HG03135 (cell line): ENCODE results near the gene PAPLN.

ENCODE experiments used
- ATAC-seq: cut with Tn5 transposase; IDR thresholded peaks from one replicate; pipeline ENCODE4 v1.9.1; 2021; ENCODE audit warnings: mild to moderate bottlenecking, moderate library complexity; ENCODE audit not compliant: unreplicated experiment

PAPLN gene

DNA sequence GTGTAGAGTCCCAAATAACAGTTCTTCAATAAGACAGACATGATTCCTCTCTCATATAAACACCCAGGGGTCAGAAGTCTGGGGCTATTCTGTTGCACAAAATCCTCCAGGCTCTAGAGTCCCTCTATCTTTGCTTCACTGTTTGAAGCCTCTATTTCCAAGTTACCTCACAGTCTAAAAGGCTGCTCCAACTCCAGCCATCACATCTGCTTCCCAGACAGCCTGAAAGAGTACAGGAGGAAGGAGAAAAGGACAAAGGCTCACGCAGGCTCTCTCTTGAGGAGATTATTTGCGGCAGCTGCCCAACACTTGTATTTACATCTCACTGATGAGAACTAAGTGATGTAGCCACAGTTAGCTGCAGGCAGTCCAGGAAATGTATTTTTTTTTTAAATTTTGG, 6.4 kb downstream of the PAPLN start:
- no peak for ATAC-seq

DNA sequence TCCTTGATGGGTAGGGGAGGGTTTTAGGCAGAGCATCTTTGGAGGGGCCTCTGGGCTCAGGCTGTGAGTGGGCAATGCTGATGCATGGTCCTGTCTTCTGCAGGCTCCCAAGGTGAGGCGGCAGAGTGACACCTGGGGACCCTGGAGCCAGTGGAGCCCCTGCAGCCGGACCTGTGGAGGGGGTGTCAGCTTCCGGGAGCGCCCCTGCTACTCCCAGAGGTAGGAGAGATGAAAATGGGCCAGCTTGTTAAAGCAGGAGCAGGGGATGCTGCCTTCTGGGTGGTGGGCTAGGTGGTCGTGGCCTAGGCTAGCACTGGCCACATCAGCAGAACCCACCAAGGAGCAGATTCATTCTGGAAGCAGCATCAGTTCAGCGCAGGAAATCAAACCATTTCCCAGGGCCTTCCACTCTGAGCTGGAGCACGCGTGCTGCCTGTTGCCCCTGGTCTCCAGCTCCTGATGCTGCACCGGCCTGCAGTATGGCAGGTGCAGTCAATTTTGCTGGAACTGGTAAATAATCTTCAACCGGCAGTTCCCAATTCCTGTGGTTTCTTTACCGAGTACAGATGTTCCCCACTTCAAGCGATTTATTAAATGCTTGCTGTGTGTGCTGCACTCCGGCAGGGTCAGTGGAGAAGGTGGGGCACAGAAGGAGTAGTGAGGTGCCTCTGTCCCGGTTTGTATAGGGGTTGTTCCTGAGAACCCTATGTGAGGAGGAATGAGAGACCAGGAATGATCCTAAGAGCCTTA, 7.4 kb downstream of the PAPLN start:
- no peak for ATAC-seq

DNA sequence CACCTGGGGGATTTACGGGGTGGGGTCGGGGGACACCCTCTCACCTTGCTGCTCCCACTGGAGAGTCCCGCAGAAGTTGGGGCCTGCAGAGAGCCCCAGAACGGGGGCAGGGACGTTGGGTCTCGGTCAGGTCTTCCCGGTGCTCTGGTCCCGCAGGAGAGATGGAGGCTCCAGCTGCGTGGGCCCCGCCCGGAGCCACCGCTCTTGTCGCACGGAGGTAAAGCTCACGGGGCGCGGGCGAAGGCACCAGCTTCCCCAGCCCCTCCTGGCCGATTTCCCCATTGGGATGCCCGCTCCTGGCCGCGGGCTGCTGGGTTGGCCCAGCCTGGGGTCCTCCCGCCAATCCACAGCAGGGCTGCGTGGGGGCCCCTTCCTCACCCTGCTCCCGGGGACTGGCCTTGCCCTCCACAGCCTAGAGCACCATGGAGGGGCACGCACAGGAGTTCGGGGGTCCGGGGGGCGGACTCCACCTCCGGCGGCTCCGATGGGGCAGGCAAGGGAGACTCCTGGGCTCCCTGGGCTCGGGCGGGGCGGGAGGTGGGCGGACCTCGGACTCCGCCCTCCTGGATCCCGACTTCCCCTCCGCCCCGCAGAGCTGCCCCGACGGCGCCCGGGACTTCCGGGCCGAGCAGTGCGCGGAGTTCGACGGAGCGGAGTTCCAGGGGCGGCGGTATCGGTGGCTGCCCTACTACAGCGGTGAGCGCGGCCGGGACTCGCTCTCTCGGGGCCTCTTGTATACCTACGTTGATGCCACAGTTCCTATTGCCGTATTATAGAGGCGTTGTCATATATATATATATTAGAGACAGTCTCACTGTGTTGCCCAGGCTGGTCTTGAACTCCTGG, 8.4 kb downstream of the PAPLN start:
- ATAC-seq, result no peak

DNA sequence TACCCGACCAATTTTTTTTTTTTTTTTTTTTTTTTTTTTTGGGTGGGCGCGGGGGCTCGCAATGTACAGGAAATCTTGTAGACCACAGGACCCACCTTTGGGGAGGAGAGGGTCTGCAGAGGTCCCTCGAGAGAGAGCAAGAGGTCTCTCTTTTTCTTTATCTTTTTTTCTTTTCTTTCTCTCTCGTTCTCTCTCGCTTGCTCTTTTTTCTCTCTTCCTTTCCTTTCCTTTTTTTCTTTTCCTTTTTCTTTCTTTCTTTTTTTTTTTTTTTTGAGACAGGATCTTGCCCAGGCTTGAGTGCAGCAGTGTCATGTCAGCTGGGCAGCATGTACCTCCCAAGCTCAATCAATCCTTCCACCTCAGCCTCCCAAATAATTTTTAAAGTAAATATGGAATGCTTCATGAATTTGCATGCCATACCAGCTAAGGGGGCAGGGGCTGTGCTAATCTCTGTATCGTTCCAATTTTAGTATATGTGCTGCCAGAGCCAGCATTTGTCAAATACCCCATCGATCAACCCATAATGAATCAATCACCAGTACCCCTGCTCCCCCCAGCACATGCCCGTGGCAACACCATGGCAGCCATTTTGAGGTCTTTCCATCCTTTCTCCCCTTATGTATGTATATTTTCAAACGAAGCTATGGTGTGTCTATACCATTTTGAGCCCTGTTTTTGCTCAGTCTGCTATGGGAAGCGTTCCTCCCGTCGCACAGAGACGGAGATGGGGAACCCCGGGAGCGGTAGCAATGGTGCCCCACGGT, 9.3 kb downstream of the PAPLN start:
- no peak for ATAC-seq

DNA sequence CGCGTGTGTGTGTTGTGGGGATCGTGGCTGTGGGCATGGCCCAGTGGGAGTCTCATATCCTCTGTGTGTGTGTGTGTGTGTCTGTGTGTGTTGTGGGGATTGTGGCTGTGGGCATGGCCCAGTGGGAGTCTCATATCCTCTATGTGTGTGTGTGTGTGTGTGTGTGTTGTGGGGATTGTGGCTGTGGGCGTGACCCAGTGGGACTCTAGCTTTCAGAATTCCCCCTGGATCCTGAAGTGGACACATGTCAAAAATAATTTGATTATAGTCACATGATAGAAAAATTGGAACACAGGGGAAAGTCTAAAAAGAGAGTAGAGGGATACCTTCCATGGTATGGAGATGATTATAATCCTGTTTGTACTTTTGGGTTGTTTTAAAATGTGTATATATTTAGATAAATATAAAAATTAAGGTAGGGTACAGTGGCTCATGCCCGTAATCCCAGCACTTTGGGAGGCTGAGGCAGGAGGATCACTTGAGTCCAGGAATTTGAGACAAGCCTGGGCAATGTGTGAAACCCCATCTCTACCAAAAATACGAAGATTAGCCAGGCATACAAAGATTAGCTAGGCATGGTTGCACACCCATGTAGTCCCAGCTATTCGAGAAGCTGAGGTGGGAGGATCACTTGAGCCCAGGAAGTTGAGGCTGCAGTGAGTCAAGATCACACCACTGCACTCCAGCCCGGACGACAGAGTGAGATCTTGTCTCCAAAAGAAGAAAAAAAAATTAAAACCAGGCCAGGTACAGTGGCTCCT, 11.0 kb downstream of the PAPLN start:
- no peak for ATAC-seq

DNA sequence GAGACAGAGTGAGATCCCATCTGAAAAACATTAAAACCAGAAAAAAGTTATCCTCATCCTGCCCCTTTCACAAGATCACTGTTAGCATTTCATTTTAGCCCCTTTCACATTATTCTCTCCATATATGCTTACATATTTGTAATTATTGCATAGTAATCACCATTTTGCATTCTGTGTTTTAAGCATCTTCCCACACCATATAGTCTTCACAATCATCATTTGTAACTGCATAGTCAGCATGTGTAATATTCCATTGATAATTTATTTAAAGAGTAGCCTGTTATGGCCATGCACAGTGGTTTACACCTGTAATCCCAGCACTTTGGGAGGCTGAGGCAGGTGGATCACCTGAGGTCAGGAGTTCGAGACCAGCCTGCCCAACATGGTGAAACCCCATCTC, 11.8 kb downstream of the PAPLN start:
- no peak for ATAC-seq

DNA sequence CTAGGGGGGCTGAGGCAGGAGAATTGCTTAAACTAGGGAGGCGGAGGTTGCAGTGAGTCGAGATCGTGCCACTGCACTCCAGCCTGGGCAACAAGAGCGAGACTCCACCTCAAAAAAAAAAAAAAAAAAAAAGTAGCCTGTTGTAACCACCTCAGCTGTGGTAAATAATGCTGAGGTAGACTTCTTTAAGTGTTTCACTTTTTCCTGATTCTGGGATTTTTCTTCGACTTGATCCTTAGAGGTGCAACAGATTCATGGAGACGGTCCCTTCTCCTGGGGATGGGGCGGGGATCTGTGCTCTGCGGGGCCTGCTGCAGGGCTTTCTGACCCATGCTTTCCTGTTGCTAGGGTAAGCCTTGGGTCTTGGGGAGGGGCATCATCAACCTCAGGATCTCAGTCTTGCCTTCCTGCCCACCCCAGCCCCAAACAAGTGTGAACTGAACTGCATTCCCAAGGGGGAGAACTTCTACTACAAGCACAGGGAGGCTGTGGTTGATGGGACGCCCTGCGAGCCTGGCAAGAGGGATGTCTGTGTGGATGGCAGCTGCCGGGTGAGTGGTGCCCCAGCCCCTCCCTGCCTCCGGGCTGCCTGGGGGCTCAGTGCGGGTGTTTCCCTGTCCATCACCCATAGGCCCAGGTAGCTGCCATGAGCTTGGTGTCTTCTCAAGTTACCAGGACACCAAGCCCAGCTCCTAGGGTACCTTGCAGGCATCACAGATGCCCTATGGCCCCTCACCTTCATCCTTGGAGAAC, 12.4 kb downstream of the PAPLN start:
- no peak for ATAC-seq

DNA sequence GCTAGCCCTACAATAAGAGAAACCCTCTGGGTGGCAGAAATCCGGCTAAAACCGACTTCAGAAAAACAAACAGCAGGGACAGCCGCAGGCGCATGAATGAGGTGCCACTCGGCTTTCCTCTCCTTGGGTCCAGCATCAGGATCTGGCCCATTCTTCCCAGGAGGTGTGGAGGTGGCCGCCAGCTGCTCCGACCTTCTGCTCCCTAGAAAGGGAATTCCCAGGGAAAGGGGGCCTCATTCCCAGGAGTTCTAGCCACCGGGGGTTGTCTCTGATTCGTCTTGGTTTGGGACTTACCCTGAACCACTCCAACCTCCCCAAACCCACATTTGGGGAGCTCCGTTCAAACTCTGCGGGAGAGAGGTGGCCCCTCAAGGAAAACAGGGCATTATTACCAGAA, 13.0 kb downstream of the PAPLN start:
- no peak for ATAC-seq

DNA sequence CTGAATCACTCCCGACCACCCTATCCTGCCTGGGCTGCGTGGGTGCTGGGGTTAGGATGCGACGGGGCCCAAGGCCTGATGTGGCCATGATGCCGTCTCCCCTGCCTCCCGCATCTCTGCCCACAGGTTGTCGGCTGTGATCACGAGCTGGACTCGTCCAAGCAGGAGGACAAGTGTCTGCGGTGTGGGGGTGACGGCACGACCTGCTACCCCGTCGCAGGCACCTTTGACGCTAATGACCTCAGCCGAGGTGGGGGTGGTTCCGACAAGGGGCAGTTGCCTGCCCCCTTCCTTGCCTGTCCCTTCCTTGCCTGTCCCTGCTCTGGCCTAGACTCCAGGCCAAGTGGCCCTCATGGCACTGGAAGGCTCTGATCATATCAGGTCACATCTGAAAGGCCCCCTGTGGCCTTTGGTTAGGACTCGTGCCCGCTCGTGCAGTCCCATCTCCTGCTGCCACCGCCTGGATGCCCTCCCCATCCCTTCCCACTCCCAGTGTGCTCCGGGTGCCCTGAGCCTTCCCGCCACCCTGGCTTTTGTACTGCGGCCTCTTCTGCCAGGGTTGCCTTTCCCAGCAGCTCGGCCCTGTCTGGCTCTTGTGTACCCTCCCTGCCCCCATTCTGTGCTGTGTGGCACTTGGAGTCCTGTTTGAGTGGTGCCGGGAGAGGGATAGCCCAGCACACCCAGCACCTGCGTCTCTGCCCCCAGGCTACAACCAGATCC, 13.6 kb downstream of the PAPLN start:
- ATAC-seq, result no peak

DNA sequence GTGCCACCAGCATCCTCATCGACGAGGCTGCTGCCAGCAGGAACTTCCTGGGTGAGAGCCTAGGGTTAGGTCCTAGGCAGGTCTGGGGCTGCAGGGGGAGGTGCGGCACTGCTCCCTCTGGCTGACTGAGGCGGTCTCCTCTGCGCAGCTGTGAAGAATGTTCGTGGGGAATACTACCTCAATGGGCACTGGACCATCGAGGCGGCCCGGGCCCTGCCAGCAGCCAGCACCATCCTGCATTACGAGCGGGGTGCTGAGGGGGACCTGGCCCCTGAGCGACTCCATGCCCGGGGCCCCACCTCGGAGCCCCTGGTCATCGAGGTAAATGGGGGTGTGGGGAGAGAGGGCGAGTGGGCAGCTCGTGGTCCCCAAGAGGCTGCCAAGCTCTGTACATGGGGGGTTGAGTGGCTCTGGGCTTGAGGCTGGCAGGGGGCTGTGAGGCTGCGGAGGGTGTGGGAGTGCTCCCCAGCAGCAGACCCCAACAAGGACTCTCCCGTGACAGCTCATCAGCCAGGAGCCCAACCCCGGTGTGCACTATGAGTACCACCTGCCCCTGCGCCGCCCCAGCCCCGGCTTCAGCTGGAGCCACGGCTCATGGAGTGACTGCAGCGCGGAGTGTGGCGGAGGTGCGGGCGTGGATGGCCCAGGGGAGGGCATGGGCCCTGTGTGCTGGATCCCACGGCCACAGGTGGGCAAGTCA, 14.4 kb downstream of the PAPLN start:
- ATAC-seq, result no peak

DNA sequence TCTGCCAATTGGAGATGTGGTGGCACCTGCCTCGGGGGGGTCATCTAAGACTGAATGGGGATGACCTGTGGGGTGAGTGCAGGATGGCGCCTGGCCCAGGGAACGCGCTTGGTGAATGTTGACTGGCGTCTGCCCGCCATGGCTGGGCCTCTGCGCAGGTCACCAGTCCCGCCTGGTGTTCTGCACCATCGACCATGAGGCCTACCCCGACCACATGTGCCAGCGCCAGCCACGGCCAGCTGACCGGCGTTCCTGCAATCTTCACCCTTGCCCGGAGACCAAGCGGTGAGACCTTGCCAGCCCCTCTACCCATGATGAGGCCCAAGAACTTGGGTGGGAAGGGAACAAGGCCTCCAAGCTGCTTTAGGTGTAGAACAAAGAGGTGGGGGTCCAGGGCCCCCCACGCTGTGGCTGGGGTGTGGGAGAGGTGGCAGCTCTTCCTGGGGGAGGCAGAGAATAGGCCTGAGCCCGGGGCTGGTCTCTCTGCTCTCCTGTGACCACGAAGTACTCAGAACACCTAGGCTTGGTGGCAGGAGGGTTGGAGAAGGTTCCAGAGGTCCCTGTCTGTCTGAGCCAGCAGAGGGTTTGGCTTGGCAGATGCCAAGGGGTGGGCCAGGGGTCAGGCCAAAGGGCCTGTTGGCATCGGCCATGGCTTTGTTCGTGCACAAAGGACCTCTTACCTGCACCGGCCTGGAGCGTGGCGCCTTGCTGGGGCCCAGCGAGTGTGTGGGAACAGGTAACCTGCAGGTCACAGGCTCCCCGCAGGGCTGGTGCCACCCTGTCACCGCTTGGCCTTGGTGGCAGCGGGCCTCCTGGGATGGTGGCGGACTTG, 15.4 kb downstream of the PAPLN start:
- no peak for ATAC-seq

DNA sequence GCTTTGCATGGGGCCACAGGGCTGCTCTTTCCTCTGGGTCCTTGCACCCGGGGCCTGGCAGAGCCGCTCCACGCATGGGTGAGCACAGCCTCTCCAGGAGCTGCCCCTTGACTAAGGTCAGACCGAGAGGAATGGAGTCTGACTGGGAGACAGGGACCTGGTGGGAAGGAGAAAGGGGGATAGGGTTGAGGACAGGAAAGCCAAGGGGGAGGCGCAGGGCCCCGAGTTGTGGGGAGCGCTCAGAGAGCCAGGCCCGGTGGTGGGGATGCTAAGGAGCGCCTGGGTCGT, 16.0 kb downstream of the PAPLN start:
- ATAC-seq, result no peak

DNA sequence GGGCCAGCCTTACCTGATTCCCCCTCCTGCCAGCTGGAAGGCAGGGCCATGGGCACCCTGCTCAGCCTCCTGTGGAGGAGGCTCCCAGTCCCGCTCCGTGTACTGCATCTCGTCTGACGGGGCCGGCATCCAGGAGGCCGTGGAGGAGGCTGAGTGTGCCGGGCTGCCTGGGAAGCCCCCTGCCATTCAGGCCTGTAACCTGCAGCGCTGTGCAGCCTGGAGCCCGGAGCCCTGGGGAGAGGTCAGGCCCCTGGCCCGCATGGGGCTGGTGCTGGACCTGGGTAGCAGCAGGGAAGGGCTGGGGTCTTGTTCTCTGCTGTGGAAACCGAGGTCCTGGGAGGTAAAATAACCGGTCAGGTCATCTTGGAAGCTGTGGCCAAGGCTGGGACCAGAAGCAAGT, 16.4 kb downstream of the PAPLN start:
- ATAC-seq, result no peak

DNA sequence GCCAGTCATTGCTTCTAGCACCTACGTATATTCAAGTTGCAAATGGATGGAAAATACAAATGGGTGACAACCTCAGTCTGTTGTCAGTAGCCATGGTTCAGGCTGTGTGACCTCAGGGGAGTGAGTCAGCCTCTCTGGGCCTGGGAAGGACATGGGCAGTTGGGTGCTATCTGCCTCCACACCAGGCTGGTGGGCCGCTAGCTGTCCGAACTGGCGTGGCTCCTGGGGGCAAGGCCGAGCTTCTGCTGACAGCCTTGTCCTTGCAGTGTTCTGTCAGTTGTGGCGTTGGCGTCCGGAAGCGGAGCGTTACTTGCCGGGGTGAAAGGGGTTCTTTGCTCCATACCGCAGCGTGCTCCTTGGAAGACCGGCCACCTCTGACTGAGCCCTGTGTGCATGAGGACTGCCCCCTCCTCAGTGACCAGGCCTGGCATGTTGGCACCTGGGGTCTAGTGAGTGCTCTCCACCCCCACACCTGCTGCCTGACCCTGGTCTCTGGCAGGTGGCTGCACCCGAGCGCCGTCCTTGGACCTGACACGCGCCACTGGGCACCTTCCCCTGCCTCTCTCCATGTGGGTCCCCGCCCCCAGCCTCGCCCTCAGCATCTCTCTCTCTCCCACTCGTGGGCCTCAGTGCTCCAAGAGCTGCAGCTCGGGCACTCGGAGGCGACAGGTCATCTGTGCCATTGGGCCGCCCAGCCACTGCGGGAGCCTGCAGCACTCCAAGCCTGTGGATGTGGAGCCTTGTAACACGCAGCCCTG, 17.1 kb downstream of the PAPLN start:
- ATAC-seq, result no peak

DNA sequence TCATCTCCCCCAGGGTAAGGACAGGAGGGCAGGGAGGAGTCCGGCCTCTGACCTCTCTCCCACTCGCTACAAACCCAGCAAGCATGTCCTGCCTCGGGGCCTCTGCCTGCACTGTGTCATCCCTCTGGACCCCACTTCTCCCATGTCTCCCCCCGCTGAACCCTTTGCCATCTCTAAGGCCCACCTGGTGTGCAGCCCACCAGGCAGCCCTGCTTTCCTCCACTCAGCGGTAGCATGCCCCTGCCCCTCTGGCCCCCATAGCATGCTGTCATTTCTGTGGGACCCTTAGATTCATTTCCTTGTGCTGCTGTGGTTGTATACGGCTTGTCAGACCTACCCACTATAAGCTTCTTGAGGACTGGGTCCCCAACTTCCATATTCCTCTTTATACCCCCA, 17.7 kb downstream of the PAPLN start:
- no peak for ATAC-seq

DNA sequence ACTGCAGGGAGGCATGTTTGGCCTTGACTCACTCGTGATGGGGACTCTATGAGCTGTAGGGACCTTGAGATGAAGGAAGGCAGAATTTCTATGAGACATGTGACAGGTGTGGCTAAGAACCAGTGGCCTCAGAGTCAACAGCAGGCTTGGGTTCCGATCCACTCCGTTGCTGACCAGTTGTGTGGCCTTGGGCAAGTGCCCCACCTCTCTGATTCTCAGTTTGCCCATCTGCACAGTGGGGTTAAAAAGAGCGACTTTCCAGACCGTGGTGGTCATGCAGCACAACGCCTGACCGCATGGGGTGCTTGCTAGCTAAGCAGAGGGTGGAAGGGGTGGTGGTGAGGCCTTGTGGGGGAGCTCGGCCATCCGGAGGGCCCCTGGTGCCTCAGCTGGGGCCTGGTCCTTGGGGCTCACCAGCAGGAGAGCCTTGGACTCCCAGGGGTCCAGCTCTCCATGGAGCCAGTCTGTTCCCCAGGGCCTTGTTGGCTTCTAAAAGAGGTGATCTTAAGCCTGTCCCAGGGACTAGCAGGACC, 18.5 kb downstream of the PAPLN start:
- ATAC-seq, result no peak

DNA sequence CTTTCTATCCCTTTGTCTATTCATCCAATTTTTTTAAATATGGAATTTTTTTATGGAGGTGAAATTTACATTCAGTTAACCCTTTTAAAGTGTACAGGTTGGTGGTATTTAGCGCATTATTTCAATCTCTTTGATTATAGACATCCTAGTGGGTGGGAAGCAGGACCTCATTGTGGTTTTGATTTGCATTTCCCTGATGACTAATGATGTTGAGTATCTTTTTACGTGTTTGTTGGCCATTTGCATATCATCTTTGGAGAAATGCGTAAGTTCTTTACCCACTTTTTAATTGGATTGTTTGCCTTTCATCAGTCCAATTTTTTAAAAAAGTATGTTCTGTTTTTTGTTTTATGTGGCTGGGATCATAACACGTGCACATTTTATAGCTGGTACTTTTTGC, 20.8 kb downstream of the PAPLN start:
- no peak for ATAC-seq
